Fibroblast of lung (primary cell): ENCODE results near the gene PSMB5.

ENCODE experiments used
- CTCF ChIP-seq, 2 donors: IDR thresholded peaks in 1 of 2; conservative IDR thresholded peaks in 1 of 2; 1 replicate in 1 of 2; 2 replicates in 1 of 2; pipeline ENCODE4 v1.5.1; 2011 to 2012; ENCODE audit warnings: low read length in 2 of 2, control low read depth in 1 of 2, inconsistent platforms in 1 of 2, low read depth in 1 of 2, mild to moderate bottlenecking in 1 of 2
- EZH2 ChIP-seq: IDR thresholded peaks from 2 replicates; pipeline ENCODE4 v1.5.1; 2012; ENCODE audit warnings: low read length, control low read depth, mild to moderate bottlenecking; ENCODE audit errors: missing control alignments

- TF ChIP-seq CTCF (conservative IDR thresholded peaks at IDR 0.05 in 1 of 2, IDR thresholded peaks at IDR 0.05 in 1 of 2; ENCODE audit: low read depth in 1 of 2, low read length in 2 of 2) (peak; percentile 74 to 83), EZH2 (no peak)
Measured at GRCh38 chr14:23056145-23056955, 21.6 kb upstream of the PSMB5 start.
